Activated CD4-positive, CD25-positive, alpha-beta regulatory T cell treated with anti-CD3 and anti-CD28 coated beads, Interleukin-2, amount 50 U/mL, for 16 hours (primary cell): Measurements from ENCODE around the gene WLS.
"Not testable (repeated sequence)": the region's sequence is repeated elsewhere in the genome, so short reads cannot be mapped to it uniquely, and the experiment has no call there.

ENCODE experiments used
- DNase-seq: peaks from one replicate; pipeline ENCODE4 v3.0.0-alpha.2; 2020; ENCODE audit warnings: low read depth, low spot score

Gene WLS

GRCh38 chr1:68232289-68233148, at the start of gene WLS:
TSS of gene WLS (minus strand) at chr1:68232523. CDS start at chr1:68232299, 224 bp downstream.
- no peak for DNase-seq

- DNase-seq: no peak
These were observed 48.0 kb upstream of the WLS start for GRCh38 chr1:68280286-68280685.

GRCh38 chr1:68279846-68280245, 47.5 kb upstream of the WLS start:
- DNase-seq: no peak

- DNase-seq: no peak
These were observed 45.9 kb upstream of the WLS start for GRCh38 chr1:68278221-68278620.

GRCh38 chr1:68276448-68276847, 44.1 kb upstream of the WLS start:
- DNase-seq: no peak

- no peak for DNase-seq
These were observed 41.2 kb upstream of the WLS start for GRCh38 chr1:68273530-68273929.

- DNase-seq: no peak
These were observed 39.3 kb upstream of the WLS start for GRCh38 chr1:68271596-68271995.

- DNase-seq: no peak
These were observed 38.6 kb upstream of the WLS start for GRCh38 chr1:68270951-68271350.

- DNase-seq: no peak
These were observed 37.5 kb upstream of the WLS start for GRCh38 chr1:68269637-68270430.

- no peak for DNase-seq
These were observed 36.7 kb upstream of the WLS start for GRCh38 chr1:68268896-68269483.

- not testable (repeated sequence) for DNase-seq
These were observed 24.5 kb upstream of the WLS start for GRCh38 chr1:68256824-68257223.

GRCh38 chr1:68255301-68255700, 23.0 kb upstream of the WLS start:
- DNase-seq: no peak

- DNase-seq: no peak
These were observed 22.4 kb upstream of the WLS start for GRCh38 chr1:68254667-68255226.

- DNase-seq: no peak
These were observed 4.7 kb upstream of the WLS start for GRCh38 chr1:68237040-68237439.

GRCh38 chr1:68234094-68234493, 1.8 kb upstream of the WLS start:
- no peak for DNase-seq

GRCh38 chr1:68233202-68233601, 879 bp upstream of the WLS start:
- no peak for DNase-seq

GRCh38 chr1:68231627-68232288, 565 bp downstream of the WLS start:
- no peak for DNase-seq

- no peak for DNase-seq
These were observed 1.3 kb downstream of the WLS start for GRCh38 chr1:68230901-68231626.

GRCh38 chr1:68230484-68230802, 1.9 kb downstream of the WLS start:
- DNase-seq: no peak

GRCh38 chr1:68229650-68230483, 2.5 kb downstream of the WLS start:
- no peak for DNase-seq
